HEK293 (cell line): ENCODE measurements around the gene TXNRD3.

Source experiments
- CTCF ChIA-PET: fragments of 350-600 bp; formaldehyde crosslinking; extraction: SDS; loops from one replicate; lab custom pipeline; 2021; ENCODE audit warnings: antibody characterized with exemption; lab: Yijun Ruan, JAX
- POLR2A ChIA-PET: fragments of 300-600 bp; formaldehyde crosslinking; extraction: SDS; loops from one replicate; lab custom pipeline; 2020; ENCODE audit warnings: antibody characterized with exemption, inconsistent platforms; lab: Yijun Ruan, JAX
- H3K27ac ChIP-seq: fragments of 200-500 bp; sonication (Bioruptor generic); 2 replicates; pipeline ENCODE4 v1.5.1; 2014; ENCODE audit warnings: low read depth, low read length, control low read depth, inconsistent platforms; ENCODE audit errors: extremely low read depth
- H3K36me3 ChIP-seq, 2 experiments: fragments of 200-500 bp in 1 of 2; sonication (Bioruptor generic) in 1 of 2; 1 replicate in 1 of 2; 2 replicates in 1 of 2; pipeline ENCODE4 v1.5.1; 2014 to 2017; ENCODE audit warnings: inconsistent platforms in 2 of 2, low read length in 2 of 2; ENCODE audit not compliant: control insufficient read depth in 2 of 2, insufficient read depth in 1 of 2
- H3K4me1 ChIP-seq: fragments of 200-500 bp; sonication (Bioruptor generic); 2 replicates; pipeline ENCODE4 v1.5.1; 2014; ENCODE audit warnings: mild to moderate bottlenecking, low read length, inconsistent platforms; ENCODE audit not compliant: control insufficient read depth, insufficient read depth
- H3K4me3 ChIP-seq: 2 replicates; pipeline ENCODE4 v1.5.1; 2011; ENCODE audit warnings: low read depth, mild to moderate bottlenecking, control low read depth, low read length, moderate library complexity
- H3K9me3 ChIP-seq: fragments of 200-500 bp; sonication (Bioruptor generic); 2 replicates; pipeline ENCODE4 v1.5.1; 2014; ENCODE audit warnings: low read depth, low read length, inconsistent platforms; ENCODE audit not compliant: control insufficient read depth, insufficient read depth
- GFI1B ChIP-seq: fragments of 450-650 bp; formaldehyde crosslinking; IDR thresholded peaks from 2 replicates; pipeline ENCODE4 v1.5.1; 2016; ENCODE audit warnings: missing biosample characterization, missing genetic modification characterization
- KLF9 ChIP-seq: fragments of 450-650 bp; formaldehyde crosslinking; IDR thresholded peaks from 2 replicates; pipeline ENCODE4 v1.5.1; 2016; ENCODE audit warnings: missing biosample characterization, missing genetic modification characterization, low read depth
- ZBTB10 ChIP-seq: fragments of 450-650 bp; formaldehyde crosslinking; IDR thresholded peaks from 2 replicates; pipeline ENCODE4 v1.5.1; 2016; ENCODE audit warnings: missing biosample characterization, missing genetic modification characterization
- ZBTB20 ChIP-seq: fragments of 450-650 bp; formaldehyde crosslinking; IDR thresholded peaks from 2 replicates; pipeline ENCODE4 v1.5.1; 2016; ENCODE audit warnings: missing biosample characterization, missing genetic modification characterization
- ZBTB21 ChIP-seq: fragments of 450-650 bp; formaldehyde crosslinking; IDR thresholded peaks from 2 replicates; pipeline ENCODE4 v1.5.1; 2017; ENCODE audit warnings: missing biosample characterization, missing genetic modification characterization
- ZFP69B ChIP-seq: fragments of 450-650 bp; formaldehyde crosslinking; IDR thresholded peaks from 2 replicates; pipeline ENCODE4 v1.5.1; 2016; ENCODE audit warnings: missing biosample characterization, missing genetic modification characterization
- ZNF114 ChIP-seq: fragments of 450-650 bp; formaldehyde crosslinking; IDR thresholded peaks from 2 replicates; pipeline ENCODE4 v1.5.0; 2017; ENCODE audit warnings: missing biosample characterization, missing genetic modification characterization
- ZNF138 ChIP-seq: fragments of 450-650 bp; formaldehyde crosslinking; IDR thresholded peaks from 2 replicates; pipeline ENCODE4 v1.5.1; 2016; ENCODE audit warnings: missing biosample characterization, missing genetic modification characterization, borderline replicate concordance
- ZNF169 ChIP-seq: fragments of 450-650 bp; formaldehyde crosslinking; IDR thresholded peaks from 2 replicates; pipeline ENCODE4 v1.5.1; 2016; ENCODE audit warnings: missing biosample characterization, missing genetic modification characterization
- ZNF19 ChIP-seq: fragments of 450-650 bp; formaldehyde crosslinking; IDR thresholded peaks from 2 replicates; pipeline ENCODE4; 2016; ENCODE audit warnings: missing biosample characterization, missing genetic modification characterization, low read depth
- ZNF248 ChIP-seq: fragments of 450-650 bp; formaldehyde crosslinking; IDR thresholded peaks from 2 replicates; pipeline ENCODE4 v1.5.1; 2017; ENCODE audit warnings: missing biosample characterization, missing genetic modification characterization
- ZNF274 ChIP-seq, 2 experiments: fragments of 200-500 bp in 1 of 2; fragments of 450-650 bp in 1 of 2; sonication (Bioruptor generic) in 1 of 2; formaldehyde crosslinking in 1 of 2; IDR thresholded peaks; 2 replicates each; pipeline versions ENCODE4 v1.5.1 to v1.6.1; 2014 to 2016; ENCODE audit warnings: borderline replicate concordance in 1 of 2, inconsistent platforms in 1 of 2, low read length in 1 of 2, missing biosample characterization in 1 of 2, missing genetic modification characterization in 1 of 2
- ZNF311 ChIP-seq: fragments of 450-650 bp; formaldehyde crosslinking; IDR thresholded peaks from 2 replicates; pipeline ENCODE4 v1.5.1; 2017; ENCODE audit warnings: missing biosample characterization, missing genetic modification characterization, borderline replicate concordance
- ZNF555 ChIP-seq: fragments of 450-650 bp; formaldehyde crosslinking; conservative IDR thresholded peaks from 2 replicates; pipeline ENCODE4 v1.5.1; 2017; ENCODE audit warnings: missing biosample characterization, mild to moderate bottlenecking, missing genetic modification characterization, inconsistent platforms
- ZNF561 ChIP-seq: fragments of 450-650 bp; IDR thresholded peaks from 2 replicates; pipeline ENCODE4 v1.5.1; 2018; ENCODE audit warnings: missing biosample characterization, missing genetic modification characterization, borderline replicate concordance
- ZNF571 ChIP-seq: fragments of 450-650 bp; formaldehyde crosslinking; IDR thresholded peaks from 2 replicates; pipeline ENCODE4 v1.5.0; 2017; ENCODE audit warnings: missing biosample characterization, missing genetic modification characterization
- ZNF837 ChIP-seq: fragments of 450-650 bp; formaldehyde crosslinking; IDR thresholded peaks from 2 replicates; pipeline ENCODE4 v1.5.1; 2016; ENCODE audit warnings: missing biosample characterization, missing genetic modification characterization
- TF ChIP-seq, protein P1 (sequence below): fragments of 450-650 bp; formaldehyde crosslinking; IDR thresholded peaks from 2 replicates; pipeline ENCODE4 v1.5.1; 2016; ENCODE audit warnings: missing biosample characterization, missing genetic modification characterization

TXNRD3 gene

DNA sequence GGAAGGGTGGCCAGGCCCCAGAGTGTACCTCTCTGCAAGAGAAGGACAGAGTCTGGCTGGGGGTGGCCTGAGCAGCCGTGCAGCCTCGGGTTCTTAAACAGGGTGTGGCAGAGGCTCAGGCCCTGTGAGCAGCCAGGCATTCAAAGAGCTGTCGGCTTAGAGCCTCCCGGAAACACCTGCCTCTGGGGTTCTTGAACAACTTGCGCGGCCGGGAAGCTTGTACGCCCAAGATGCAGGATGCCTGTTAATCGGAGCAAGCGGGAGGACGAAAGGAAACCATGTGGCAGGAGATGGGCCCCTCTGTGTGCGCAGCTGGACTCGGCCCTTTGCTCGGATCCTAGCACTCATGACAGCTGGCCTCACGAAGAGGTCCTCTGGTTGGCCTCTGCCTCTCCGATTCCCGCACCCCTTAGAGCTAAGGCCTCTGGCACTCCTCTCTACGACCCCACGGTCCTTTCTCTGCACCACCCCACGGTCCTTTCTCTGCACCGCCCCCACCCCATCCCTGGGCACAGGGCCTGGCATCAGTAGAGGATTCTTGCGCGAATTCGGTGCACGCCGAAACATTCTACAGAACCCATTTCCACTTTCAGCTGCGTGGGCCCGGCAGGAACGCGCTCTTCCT, 23.9 kb upstream of the TXNRD3 start:
- no peak for TF ChIP-seq KLF9
- TF ChIP-seq ZNF561, result no peak
- 0 out of 2 replicates have a peak, but pooled peaks have one; percentile 22 for TF ChIP-seq ZBTB10 (tag by site-specific recombination)
- TF ChIP-seq, all 188 proteins: peak for 1
- Histone ChIP-seq H3K27ac (no peak overlapping the region), H3K36me3 (no peaks in the 10 kb centered on the region), H3K9me3 (no peaks in the 10 kb centered on the region), H3K4me3 (no peak overlapping the region), H3K4me1 (no peaks in the 10 kb centered on the region)
- ChIA-PET POLR2A (interaction anchor here (1.4 kb wide), 1 partner anchor 21 kb away, joined by 3 read pairs; no protein-coding TSS in a partner anchor), CTCF (interaction anchor here (0.7 to 2.3 kb wide), 12 partner anchors 14 to 775 kb away, joined by 3 to 8 read pairs (median 4); no protein-coding TSS in a partner anchor)

DNA sequence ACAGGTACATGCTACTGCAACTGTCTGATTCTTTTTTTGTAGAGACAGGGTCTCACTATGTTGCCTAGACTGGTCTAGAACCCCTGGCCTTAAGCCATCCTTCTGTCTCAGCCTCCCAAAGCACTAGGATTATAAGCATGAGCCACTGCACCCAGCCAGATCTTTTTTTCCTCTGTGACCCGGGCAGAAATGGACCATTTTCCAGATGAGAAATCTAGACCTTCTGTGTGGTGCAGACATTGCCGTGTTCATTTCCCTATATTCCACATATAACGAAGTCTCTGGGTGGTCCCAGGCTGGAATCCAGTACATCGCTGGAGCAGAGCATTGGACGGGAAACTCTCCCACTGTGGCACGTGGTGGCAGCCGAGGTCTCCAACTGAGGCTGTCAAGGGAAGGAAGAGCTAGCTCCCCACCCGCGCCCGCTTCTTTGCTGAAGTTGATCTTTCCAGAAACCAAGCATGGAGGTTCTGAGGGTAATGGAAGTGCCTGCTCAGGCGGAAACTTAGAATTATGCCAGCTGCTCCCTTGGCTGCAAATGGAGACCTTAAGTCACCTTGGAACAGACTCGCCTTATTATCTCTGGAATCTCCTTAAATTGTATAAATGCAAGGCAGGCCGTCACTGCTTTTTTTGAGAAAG, 23.1 kb upstream of the TXNRD3 start:
- TF ChIP-seq ZNF138 (tag by site-specific recombination) (no peak), ZNF311 (no peak), ZBTB21 (tag by site-specific recombination) (no peak), ZNF837 (tag by site-specific recombination) (no peak), ZNF248 (tag by site-specific recombination) (no peak), ZNF571 (tag by site-specific recombination) (no peak), ZNF555 (no peak), ZNF169 (tag by site-specific recombination) (no peak), ZNF274 (IDR thresholded peaks at IDR 0.05; ENCODE audit: low read length) (no peak), ZNF274 (tag by site-specific recombination; IDR thresholded peaks at IDR 0.05; ENCODE audit: borderline replicate concordance) (no peak), GFI1B (tag by site-specific recombination) (no peak), ZNF19 (tag by site-specific recombination) (no peak), ZNF114 (no peak), ZFP69B (tag by site-specific recombination) (no peak), ZBTB20 (tag by site-specific recombination) (no peak)
- TF ChIP-seq, protein P1, sequence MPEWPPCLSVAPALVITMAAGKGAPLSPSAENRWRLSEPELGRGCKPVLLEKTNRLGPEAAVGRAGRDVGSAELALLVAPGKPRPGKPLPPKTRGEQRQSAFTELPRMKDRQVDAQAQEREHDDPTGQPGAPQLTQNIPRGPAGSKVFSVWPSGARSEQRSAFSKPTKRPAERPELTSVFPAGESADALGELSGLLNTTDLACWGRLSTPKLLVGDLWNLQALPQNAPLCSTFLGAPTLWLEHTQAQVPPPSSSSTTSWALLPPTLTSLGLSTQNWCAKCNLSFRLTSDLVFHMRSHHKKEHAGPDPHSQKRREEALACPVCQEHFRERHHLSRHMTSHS (tag by site-specific recombination), result no peak
- no peak overlapping the region for H3K4me3 ChIP-seq
- POLR2A ChIA-PET, result interaction anchor here (1.4 kb wide), 1 partner anchor 20 kb away, joined by 3 read pairs; no protein-coding TSS in a partner anchor
- CTCF ChIA-PET, result interaction anchor here (0.8 to 2.3 kb wide), 5 partner anchors 9 to 776 kb away, joined by 3 to 6 read pairs (median 4); no protein-coding TSS in a partner anchor
- H3K9me3 ChIP-seq, result no peaks in the 10 kb centered on the region
- H3K36me3 ChIP-seq, result no peaks in the 10 kb centered on the region
- H3K27ac ChIP-seq, result no peak overlapping the region
- no peaks in the 10 kb centered on the region for H3K4me1 ChIP-seq
